Measurements from ENCODE around the gene PSMB4. TPM values are rescaled to one million over a fixed set of nuclear protein-coding genes. Genes with fewer than 3 reads are reported as not detected.

The PSMB4 gene
- total RNA-seq, 1 donor from 2014 or later = 280 TPM

DNA sequence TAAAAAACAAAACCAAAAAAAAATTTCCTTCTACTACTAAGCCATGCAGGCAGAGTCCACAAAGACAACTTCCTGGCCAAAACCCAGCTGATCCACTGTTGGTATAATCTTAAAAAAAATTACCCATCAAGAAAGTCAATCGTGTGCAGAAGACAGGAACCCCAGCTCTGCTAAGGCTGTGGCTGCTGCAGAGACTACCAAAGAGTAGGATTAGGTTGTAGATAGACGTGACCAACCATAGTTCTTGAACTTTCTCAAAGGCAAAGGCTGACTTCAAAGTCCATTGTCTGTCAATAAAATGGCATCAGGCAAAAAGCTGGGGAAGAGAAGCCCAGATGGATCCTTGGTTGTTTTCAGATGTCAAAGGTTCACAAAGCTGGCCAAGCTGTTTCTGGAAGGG lies 3.4 kb downstream of the PSMB4 start:
- H3K4me3 Mint-ChIP-seq (ENCODE audit: unreplicated experiment) = no peak overlapping the region
- no peaks in the 10 kb centered on the region for H3K27me3 Mint-ChIP-seq (ENCODE audit: unreplicated experiment)
- peaks cover 52% of the 10 kb centered on the region for H3K36me3 Mint-ChIP-seq (ENCODE audit: unreplicated experiment)
- H3K27ac Mint-ChIP-seq (ENCODE audit: unreplicated experiment) = no peak overlapping the region
- peaks cover 18% of the 10 kb centered on the region for H3K4me1 Mint-ChIP-seq (ENCODE audit: unreplicated experiment)
- H3K9me3 Mint-ChIP-seq (ENCODE audit: unreplicated experiment) = no peaks in the 10 kb centered on the region
- TF ChIP-seq, protein P1, sequence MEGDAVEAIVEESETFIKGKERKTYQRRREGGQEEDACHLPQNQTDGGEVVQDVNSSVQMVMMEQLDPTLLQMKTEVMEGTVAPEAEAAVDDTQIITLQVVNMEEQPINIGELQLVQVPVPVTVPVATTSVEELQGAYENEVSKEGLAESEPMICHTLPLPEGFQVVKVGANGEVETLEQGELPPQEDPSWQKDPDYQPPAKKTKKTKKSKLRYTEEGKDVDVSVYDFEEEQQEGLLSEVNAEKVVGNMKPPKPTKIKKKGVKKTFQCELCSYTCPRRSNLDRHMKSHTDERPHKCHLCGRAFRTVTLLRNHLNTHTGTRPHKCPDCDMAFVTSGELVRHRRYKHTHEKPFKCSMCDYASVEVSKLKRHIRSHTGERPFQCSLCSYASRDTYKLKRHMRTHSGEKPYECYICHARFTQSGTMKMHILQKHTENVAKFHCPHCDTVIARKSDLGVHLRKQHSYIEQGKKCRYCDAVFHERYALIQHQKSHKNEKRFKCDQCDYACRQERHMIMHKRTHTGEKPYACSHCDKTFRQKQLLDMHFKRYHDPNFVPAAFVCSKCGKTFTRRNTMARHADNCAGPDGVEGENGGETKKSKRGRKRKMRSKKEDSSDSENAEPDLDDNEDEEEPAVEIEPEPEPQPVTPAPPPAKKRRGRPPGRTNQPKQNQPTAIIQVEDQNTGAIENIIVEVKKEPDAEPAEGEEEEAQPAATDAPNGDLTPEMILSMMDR (IDR thresholded peaks at IDR 0.05) = no peak
- no peak for DNase-seq (ENCODE audit: extremely low spot score, unreplicated experiment)

DNA sequence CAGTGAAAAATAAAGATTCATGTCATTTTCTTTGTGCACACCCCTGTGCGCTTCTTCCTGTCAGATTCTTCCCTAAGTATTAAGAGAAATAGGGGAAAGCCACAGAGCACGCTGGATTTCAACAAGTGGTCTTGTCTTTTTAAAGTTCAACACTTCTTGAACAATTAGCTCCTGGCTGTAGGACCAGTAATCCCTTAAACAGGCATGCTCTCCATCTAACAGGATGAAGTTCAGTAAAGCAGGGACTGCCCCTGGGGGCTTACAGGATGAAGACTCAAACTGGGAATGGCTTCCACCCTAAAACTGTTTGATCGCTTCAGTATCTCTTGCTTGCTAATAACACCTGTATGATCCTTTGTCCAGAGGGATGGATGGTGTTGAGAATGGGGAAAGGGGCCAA lies 4.2 kb downstream of the PSMB4 start:
- DNase-seq (ENCODE audit: extremely low spot score, unreplicated experiment) = no peak
- peaks cover 55% of the 10 kb centered on the region for H3K36me3 Mint-ChIP-seq (ENCODE audit: unreplicated experiment)
- H3K27me3 Mint-ChIP-seq (ENCODE audit: unreplicated experiment) = no peaks in the 10 kb centered on the region
- peaks cover 18% of the 10 kb centered on the region for H3K4me1 Mint-ChIP-seq (ENCODE audit: unreplicated experiment)
- TF ChIP-seq, protein P1 (IDR thresholded peaks at IDR 0.05) = no peak
- no peak overlapping the region for H3K4me3 Mint-ChIP-seq (ENCODE audit: unreplicated experiment)
- H3K9me3 Mint-ChIP-seq (ENCODE audit: unreplicated experiment) = no peaks in the 10 kb centered on the region
- peak overlapping the region; percentile 57 for H3K27ac Mint-ChIP-seq (ENCODE audit: unreplicated experiment)

- TF ChIP-seq, protein P1 (IDR thresholded peaks at IDR 0.05) = no peak
- no peaks in the 10 kb centered on the region for H3K9me3 Mint-ChIP-seq (ENCODE audit: unreplicated experiment)
- H3K27ac Mint-ChIP-seq (ENCODE audit: unreplicated experiment) = no peak overlapping the region
- H3K4me1 Mint-ChIP-seq (ENCODE audit: unreplicated experiment) = peaks cover 12% of the 10 kb centered on the region
- no peaks in the 10 kb centered on the region for H3K27me3 Mint-ChIP-seq (ENCODE audit: unreplicated experiment)
- H3K4me3 Mint-ChIP-seq (ENCODE audit: unreplicated experiment) = no peak overlapping the region
- DNase-seq (ENCODE audit: extremely low spot score, unreplicated experiment) = no peak
- H3K36me3 Mint-ChIP-seq (ENCODE audit: unreplicated experiment) = peaks cover 66% of the 10 kb centered on the region
Measured at GRCh38 chr1:151405187-151405951, 6.0 kb downstream of the PSMB4 start.

- Mint-ChIP-seq H3K27ac (ENCODE audit: unreplicated experiment) (no peak overlapping the region), H3K4me1 (ENCODE audit: unreplicated experiment) (peaks cover 6% of the 10 kb centered on the region), H3K27me3 (ENCODE audit: unreplicated experiment) (no peaks in the 10 kb centered on the region), H3K4me3 (ENCODE audit: unreplicated experiment) (no peak overlapping the region), H3K9me3 (ENCODE audit: unreplicated experiment) (no peaks in the 10 kb centered on the region), H3K36me3 (ENCODE audit: unreplicated experiment) (peaks cover 69% of the 10 kb centered on the region)
- no peak for DNase-seq (ENCODE audit: extremely low spot score, unreplicated experiment)
- TF ChIP-seq, protein P1 (IDR thresholded peaks at IDR 0.05) = no peak
Measured at GRCh38 chr1:151406176-151406575, 6.8 kb downstream of the PSMB4 start.

DNA sequence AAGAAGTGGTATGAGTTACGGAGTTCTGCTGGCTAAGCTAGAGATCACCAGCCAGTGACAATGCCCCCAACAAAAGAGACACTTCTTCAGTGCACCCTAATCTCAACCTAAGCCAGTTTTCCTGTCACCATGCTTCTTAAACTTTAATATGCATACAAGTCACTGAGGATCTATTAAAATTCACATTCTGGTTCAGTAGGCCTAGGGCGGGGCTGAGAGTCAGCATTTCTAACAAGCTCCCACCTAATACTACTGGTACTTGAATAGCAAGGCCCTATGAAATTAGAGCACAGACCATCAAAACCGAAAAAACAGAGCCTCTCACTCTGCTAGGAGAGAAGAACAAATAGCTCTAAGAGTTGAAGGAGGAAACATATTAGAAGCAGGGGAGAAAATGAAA lies 7.9 kb downstream of the PSMB4 start:
- TF ChIP-seq, protein P1 (IDR thresholded peaks at IDR 0.05) = no peak
- Mint-ChIP-seq H3K36me3 (ENCODE audit: unreplicated experiment) (peaks cover 63% of the 10 kb centered on the region), H3K4me1 (ENCODE audit: unreplicated experiment) (peaks cover 3% of the 10 kb centered on the region), H3K4me3 (ENCODE audit: unreplicated experiment) (no peak overlapping the region), H3K27ac (ENCODE audit: unreplicated experiment) (no peak overlapping the region), H3K27me3 (ENCODE audit: unreplicated experiment) (no peaks in the 10 kb centered on the region), H3K9me3 (ENCODE audit: unreplicated experiment) (no peaks in the 10 kb centered on the region)
- DNase-seq (ENCODE audit: extremely low spot score, unreplicated experiment) = no peak

All from osteocyte (in vitro differentiated cells).